HFF-Myc (cell line): ENCODE data around the gene ITPR3.
A peak's percentile ranks its signal among the peaks of the same experiment; 100 is the strongest.

Source experiments
- DNase-seq: peaks from one replicate; pipeline ENCODE4 v3.0.0-alpha.2; 2011; ENCODE audit warnings: low read depth; ENCODE audit errors: extremely low read depth
- H3K4me3 ChIP-seq: replicated peaks from 2 replicates; pipeline ENCODE4 v1.5.1; 2011; ENCODE audit warnings: low read depth, mild to moderate bottlenecking, control low read depth, low read length
- TF ChIP-seq, protein P1 (sequence below): IDR thresholded peaks from 2 replicates; pipeline ENCODE4 v1.5.1; 2012; ENCODE audit warnings: mild to moderate bottlenecking, low read depth, low read length, control low read depth; ENCODE audit errors: missing control alignments

ITPR3 gene

GRCh38 chr6:33607126-33607783, 13.9 kb upstream of the ITPR3 start:
- TF ChIP-seq, protein P1, sequence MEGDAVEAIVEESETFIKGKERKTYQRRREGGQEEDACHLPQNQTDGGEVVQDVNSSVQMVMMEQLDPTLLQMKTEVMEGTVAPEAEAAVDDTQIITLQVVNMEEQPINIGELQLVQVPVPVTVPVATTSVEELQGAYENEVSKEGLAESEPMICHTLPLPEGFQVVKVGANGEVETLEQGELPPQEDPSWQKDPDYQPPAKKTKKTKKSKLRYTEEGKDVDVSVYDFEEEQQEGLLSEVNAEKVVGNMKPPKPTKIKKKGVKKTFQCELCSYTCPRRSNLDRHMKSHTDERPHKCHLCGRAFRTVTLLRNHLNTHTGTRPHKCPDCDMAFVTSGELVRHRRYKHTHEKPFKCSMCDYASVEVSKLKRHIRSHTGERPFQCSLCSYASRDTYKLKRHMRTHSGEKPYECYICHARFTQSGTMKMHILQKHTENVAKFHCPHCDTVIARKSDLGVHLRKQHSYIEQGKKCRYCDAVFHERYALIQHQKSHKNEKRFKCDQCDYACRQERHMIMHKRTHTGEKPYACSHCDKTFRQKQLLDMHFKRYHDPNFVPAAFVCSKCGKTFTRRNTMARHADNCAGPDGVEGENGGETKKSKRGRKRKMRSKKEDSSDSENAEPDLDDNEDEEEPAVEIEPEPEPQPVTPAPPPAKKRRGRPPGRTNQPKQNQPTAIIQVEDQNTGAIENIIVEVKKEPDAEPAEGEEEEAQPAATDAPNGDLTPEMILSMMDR: no peak
- H3K4me3 ChIP-seq: no peak overlapping the region
- DNase-seq: no peak

DNA sequence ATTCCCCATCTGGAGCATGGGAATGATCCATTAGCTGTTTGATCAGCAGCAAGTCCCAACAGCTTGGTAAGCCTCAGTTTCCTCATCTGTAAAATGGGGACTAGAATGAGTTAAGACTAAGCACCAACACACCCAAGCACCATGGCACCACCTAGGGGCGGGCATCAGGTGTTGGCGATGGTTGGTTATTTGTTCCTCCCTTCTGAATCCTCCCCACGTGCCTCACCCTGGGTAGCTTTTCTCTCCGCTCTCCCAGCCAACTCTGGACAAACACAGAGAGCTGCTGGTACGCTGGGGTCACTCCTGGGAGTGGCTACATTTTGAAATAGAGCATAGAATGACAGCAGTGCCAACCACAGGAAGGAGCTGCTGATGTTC, 13.3 kb upstream of the ITPR3 start:
- TF ChIP-seq, protein P1: peak; percentile 31
- H3K4me3 ChIP-seq: no peak overlapping the region
- no peak for DNase-seq

DNA sequence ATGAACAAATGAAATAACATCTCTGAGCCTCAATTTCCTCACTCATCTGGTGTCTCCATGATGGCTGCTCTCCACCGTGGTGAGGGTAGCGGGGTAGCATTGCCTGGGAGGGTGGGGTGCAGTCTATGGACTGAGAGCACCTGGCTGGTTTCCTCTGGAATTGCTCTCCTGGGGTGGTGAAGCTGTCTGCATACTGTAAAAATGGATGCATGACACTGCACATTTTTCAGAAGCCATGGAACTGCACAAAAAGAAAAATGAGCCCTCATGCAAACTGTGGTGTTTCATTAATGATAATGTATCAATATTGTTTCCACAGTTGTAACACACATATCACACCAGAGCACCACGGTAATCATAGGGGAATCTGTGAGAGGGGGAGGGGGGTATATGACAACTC, 12.1 kb upstream of the ITPR3 start:
- no peak for DNase-seq
- TF ChIP-seq, protein P1: no peak

GRCh38 chr6:33609528-33609927, 11.6 kb upstream of the ITPR3 start:
- no peak overlapping the region for H3K4me3 ChIP-seq
- TF ChIP-seq, protein P1: no peak
- no peak for DNase-seq

More for the DNA sequence above, 12.1 kb upstream of the ITPR3 start:
- H3K4me3 ChIP-seq: no peak overlapping the region

DNA sequence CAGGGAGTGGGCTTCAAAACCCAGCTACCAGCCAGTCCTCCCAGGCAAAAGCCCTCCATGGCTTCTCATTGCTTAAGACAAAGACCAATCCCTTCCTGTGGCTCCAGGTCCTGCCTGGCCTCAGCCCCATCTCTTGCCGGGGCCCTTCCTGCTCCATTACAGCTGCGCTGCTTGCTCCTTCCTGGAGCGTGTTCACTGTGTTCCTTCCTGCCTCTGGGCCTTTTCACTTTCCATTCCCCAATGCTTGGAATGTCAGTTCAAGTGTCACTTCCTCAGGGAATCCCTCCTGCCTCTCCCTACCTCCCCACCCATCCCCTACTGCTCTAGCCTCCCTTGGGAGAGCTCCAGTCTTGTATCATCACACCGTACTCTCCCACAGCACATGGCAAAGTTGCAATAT, 11.1 kb upstream of the ITPR3 start:
- no peak for DNase-seq
- TF ChIP-seq, protein P1: no peak
- H3K4me3 ChIP-seq: no peak overlapping the region

- DNase-seq: no peak
- no peak overlapping the region for H3K4me3 ChIP-seq
- TF ChIP-seq, protein P1: no peak
These were observed 10.1 kb upstream of the ITPR3 start for GRCh38 chr6:33610779-33611732.
